Measurements from ENCODE around the gene SWI5. TPM values are rescaled to one million over a fixed set of nuclear protein-coding genes. Genes with fewer than 3 reads are reported as not detected.

SWI5 gene
- total and polyA plus RNA-seq, 9 of the 15 experiments (the other 6 are each of a cell fraction or from before 2014, with no cell fraction given): 62.8 to 133 (median 95.9) TPM

DNA sequence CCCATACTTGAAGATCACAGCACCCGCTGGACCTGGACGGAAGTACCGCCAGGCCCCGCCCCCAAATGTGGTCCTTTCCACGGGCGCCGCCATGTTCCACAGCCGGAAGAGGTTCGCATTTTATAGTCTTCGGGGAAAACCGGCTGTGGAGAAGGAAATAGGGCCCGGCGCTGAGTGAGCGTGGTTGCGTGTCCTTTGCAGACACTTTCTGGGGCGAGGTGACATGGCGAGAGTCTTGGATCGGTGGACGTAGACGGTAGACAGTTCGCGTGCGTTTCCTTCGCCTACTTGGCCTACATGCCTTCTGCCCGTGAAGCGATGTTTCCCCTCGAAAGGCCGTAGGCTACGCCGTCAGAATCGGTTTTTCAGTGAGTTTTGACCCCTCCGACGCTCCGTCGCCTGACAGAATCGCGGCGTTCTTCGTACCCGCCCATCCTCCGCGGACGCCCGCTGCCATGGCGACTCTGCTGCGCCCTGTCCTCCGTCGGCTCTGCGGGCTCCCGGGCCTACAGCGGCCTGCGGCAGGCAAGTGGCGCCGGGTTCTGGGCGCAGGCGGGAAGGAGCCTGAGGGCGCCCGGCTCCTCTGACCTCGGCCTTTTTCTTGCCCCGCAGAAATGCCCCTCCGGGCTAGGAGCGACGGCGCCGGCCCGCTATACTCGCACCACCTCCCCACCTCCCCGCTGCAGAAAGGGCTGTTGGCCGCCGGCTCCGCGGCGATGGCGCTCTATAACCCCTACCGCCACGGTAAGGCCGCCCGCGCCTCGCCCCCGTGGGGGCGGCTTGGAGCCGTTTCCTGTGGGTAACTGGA is 46.5 kb downstream of the SWI5 start, which contains the start of the genes COQ4 and TRUB2 (continued):
- TF ChIP-seq ZNF436 (CRISPR knock-in tag; IDR thresholded peaks at IDR 0.05) (peak; percentile 45; the same call in 1 of the 2 replicates), POLR2H (tag; IDR thresholded peaks at IDR 0.05; ENCODE audit: low read depth) (no peak), SMARCC2 (IDR thresholded peaks at IDR 0.05; ENCODE audit: low read depth) (no peak), LARP7 (IDR thresholded peaks at IDR 0.05) (no peak), SAP30 (IDR thresholded peaks at IDR 0.05; ENCODE audit: borderline replicate concordance, insufficient read depth, low read depth, low read length, poor library complexity, severe bottlenecking) (peak; percentile 98), ZNF274 (IDR thresholded peaks at IDR 0.05; ENCODE audit: borderline replicate concordance, low read depth, low read length) (no peak; the same call in 1 of the 2 replicates), YBX1 (IDR thresholded peaks at IDR 0.05) (no peak), GABPA (tag; conservative IDR thresholded peaks at IDR 0.05; ENCODE audit: low read depth) (no peak), DMBX1 (CRISPR knock-in tag; IDR thresholded peaks at IDR 0.05; ENCODE audit: borderline replicate concordance) (peak; percentile 80), JUND (IDR thresholded peaks at IDR 0.05; ENCODE audit: borderline replicate concordance, low read depth, low read length) (peak; percentile 87), JUND (tag; IDR thresholded peaks at IDR 0.05; ENCODE audit: borderline replicate concordance, low read depth, low read length) (peak; percentile 90; the same call in 2 of the 3 replicates), ELF1 (tag; IDR thresholded peaks at IDR 0.05) (no peak), ZKSCAN1 (IDR thresholded peaks at IDR 0.05; ENCODE audit: low read depth, low read length) (peak; percentile 93), HDAC8 (tag; IDR thresholded peaks at IDR 0.05) (peak; percentile 85), TBL1XR1 (IDR thresholded peaks at IDR 0.05; ENCODE audit: low read length in 2 of 2) (peak; percentile 78 to 88; a peak in 3 of 4 replicates)
- TF ChIP-seq, protein P1, sequence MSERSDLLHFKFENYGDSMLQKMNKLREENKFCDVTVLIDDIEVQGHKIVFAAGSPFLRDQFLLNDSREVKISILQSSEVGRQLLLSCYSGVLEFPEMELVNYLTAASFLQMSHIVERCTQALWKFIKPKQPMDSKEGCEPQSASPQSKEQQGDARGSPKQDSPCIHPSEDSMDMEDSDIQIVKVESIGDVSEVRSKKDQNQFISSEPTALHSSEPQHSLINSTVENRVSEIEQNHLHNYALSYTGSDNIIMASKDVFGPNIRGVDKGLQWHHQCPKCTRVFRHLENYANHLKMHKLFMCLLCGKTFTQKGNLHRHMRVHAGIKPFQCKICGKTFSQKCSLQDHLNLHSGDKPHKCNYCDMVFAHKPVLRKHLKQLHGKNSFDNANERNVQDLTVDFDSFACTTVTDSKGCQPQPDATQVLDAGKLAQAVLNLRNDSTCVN (CRISPR knock-in tag; IDR thresholded peaks at IDR 0.05): peak; percentile 90; the same call in 1 of the 2 replicates
- TF ChIP-seq, protein P2, sequence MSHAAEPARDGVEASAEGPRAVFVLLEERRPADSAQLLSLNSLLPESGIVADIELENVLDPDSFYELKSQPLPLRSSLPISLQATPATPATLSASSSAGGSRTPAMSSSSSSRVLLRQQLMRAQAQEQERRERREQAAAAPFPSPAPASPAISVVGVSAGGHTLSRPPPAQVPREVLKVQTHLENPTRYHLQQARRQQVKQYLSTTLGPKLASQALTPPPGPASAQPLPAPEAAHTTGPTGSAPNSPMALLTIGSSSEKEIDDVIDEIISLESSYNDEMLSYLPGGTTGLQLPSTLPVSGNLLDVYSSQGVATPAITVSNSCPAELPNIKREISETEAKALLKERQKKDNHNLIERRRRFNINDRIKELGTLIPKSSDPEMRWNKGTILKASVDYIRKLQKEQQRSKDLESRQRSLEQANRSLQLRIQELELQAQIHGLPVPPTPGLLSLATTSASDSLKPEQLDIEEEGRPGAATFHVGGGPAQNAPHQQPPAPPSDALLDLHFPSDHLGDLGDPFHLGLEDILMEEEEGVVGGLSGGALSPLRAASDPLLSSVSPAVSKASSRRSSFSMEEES (CRISPR knock-in tag; IDR thresholded peaks at IDR 0.05): no peak
- TF ChIP-seq, protein P3, sequence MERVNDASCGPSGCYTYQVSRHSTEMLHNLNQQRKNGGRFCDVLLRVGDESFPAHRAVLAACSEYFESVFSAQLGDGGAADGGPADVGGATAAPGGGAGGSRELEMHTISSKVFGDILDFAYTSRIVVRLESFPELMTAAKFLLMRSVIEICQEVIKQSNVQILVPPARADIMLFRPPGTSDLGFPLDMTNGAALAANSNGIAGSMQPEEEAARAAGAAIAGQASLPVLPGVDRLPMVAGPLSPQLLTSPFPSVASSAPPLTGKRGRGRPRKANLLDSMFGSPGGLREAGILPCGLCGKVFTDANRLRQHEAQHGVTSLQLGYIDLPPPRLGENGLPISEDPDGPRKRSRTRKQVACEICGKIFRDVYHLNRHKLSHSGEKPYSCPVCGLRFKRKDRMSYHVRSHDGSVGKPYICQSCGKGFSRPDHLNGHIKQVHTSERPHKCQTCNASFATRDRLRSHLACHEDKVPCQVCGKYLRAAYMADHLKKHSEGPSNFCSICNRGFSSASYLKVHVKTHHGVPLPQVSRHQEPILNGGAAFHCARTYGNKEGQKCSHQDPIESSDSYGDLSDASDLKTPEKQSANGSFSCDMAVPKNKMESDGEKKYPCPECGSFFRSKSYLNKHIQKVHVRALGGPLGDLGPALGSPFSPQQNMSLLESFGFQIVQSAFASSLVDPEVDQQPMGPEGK (CRISPR knock-in tag; IDR thresholded peaks at IDR 0.05; ENCODE audit: borderline replicate concordance): no peak
- TF ChIP-seq, protein P4, sequence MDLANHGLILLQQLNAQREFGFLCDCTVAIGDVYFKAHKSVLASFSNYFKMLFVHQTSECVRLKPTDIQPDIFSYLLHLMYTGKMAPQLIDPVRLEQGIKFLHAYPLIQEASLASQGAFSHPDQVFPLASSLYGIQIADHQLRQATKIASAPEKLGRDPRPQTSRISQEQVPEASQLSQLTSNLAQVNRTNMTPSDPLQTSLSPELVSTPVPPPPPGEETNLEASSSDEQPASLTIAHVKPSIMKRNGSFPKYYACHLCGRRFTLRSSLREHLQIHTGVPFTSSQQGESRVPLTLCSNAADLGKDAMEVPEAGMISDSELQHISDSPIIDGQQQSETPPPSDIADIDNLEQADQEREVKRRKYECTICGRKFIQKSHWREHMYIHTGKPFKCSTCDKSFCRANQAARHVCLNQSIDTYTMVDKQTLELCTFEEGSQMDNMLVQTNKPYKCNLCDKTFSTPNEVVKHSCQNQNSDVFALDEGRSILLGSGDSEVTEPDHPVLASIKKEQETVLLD (IDR thresholded peaks at IDR 0.05): no peak
